H1 (cell line): ENCODE measurements around the gene PHACTR1. TPM values are rescaled to one million over a fixed set of nuclear protein-coding genes. Genes with fewer than 3 reads are reported as not detected.

Source experiments
- CTCF ChIA-PET: fragments of 300-600 bp; sonication (Branson Sonifier 250); formaldehyde crosslinking; loops from one replicate; lab custom pipeline; 2021; ENCODE audit not compliant: partially characterized antibody; lab: Charles Lee
- POLR2A ChIA-PET: fragments of 300-600 bp; sonication (Branson Sonifier 250); formaldehyde crosslinking; loops from one replicate; lab custom pipeline; 2021; ENCODE audit warnings: inconsistent platforms; ENCODE audit not compliant: partially characterized antibody; lab: Charles Lee
- DNase-seq, 2 experiments: peaks; one replicate each; pipeline versions ENCODE4 v3.0.0 to v3.0.0-alpha.2; 2010 to 2022; ENCODE audit warnings: low spot score in 2 of 2, low read depth in 1 of 2, mixed read lengths in 1 of 2
- FAIRE-seq: peaks from 2 replicates; lab custom pipeline; 2011; peaks lifted over from hg19 to GRCh38; lab: Jason Lieb, UNC
- H2AFZ ChIP-seq: 2 replicates; pipeline ENCODE4 v1.8.1; 2012; ENCODE audit warnings: low read length, inconsistent platforms
- H2AK5ac ChIP-seq: 2 replicates; pipeline ENCODE4 v1.6.1; 2013; ENCODE audit warnings: low read depth, low read length
- H2BK120ac ChIP-seq: replicated peaks from 2 replicates; pipeline ENCODE3; 2013; ENCODE audit warnings: low read depth, low read length, inconsistent platforms
- H2BK12ac ChIP-seq: 2 replicates; pipeline ENCODE4 v1.6.1; 2013; ENCODE audit warnings: low read depth, low read length
- H2BK15ac ChIP-seq: 2 replicates; pipeline ENCODE4 v1.6.1; 2013; ENCODE audit warnings: low read length
- H2BK20ac ChIP-seq: 2 replicates; pipeline ENCODE4 v1.6.1; 2013; ENCODE audit warnings: low read length
- H2BK5ac ChIP-seq: 2 replicates; pipeline ENCODE4 v1.6.1; 2013; ENCODE audit warnings: low read depth, low read length
- H3K14ac ChIP-seq: 2 replicates; pipeline ENCODE4 v1.6.1; 2013; ENCODE audit warnings: inconsistent platforms; ENCODE audit not compliant: insufficient read length
- H3K18ac ChIP-seq: 2 replicates; pipeline ENCODE4 v1.6.1; 2013; ENCODE audit warnings: low read length; ENCODE audit errors: extremely low read depth
- H3K23ac ChIP-seq: 2 replicates; pipeline ENCODE4 v1.6.1; 2013; ENCODE audit warnings: inconsistent platforms; ENCODE audit not compliant: insufficient read length
- H3K23me2 ChIP-seq: 2 replicates; pipeline ENCODE4 v1.6.1; 2013; ENCODE audit warnings: low read depth, low read length
- H3K27ac ChIP-seq: 2 replicates; pipeline ENCODE4 v1.6.1; 2011; ENCODE audit warnings: low read depth, low read length, inconsistent platforms
- H3K27me3 ChIP-seq, 4 experiments: replicated peaks in 1 of 4; 1 replicate in 1 of 4; 2 replicates in 3 of 4; pipeline versions ENCODE4 v1.6.1 to v1.8.1; 2011 to 2013; ENCODE audit warnings: low read length in 3 of 4, mild to moderate bottlenecking in 3 of 4, inconsistent platforms in 2 of 4, mixed read lengths in 2 of 4, moderate library complexity in 1 of 4; ENCODE audit not compliant: control insufficient read depth in 3 of 4, insufficient read depth in 3 of 4; ENCODE audit errors: extremely low read depth in 1 of 4
- H3K36me3 ChIP-seq, 4 experiments: 2 replicates each; pipeline versions ENCODE4 v1.6.1 to v1.8.1; 2011 to 2013; ENCODE audit warnings: mild to moderate bottlenecking in 4 of 4, low read length in 3 of 4, moderate library complexity in 2 of 4, control low read depth in 1 of 4, inconsistent platforms in 1 of 4; ENCODE audit not compliant: insufficient read depth in 4 of 4, control insufficient read depth in 2 of 4
- H3K4ac ChIP-seq: replicated peaks from 2 replicates; pipeline ENCODE3; 2013; ENCODE audit warnings: low read length, low read depth, mixed read lengths, inconsistent platforms; ENCODE audit not compliant: insufficient read length
- H3K4me1 ChIP-seq, 4 experiments: replicated peaks in 1 of 4; 1 replicate in 1 of 4; 2 replicates in 3 of 4; pipeline versions ENCODE4 v1.6.1 to v1.8.1; 2011 to 2013; ENCODE audit warnings: low read length in 3 of 4, inconsistent platforms in 2 of 4, mixed read lengths in 1 of 4; ENCODE audit not compliant: insufficient read depth in 4 of 4, control insufficient read depth in 3 of 4
- H3K4me2 ChIP-seq, 2 experiments: 2 replicates each; pipeline versions ENCODE4 v1.6.1 to v1.8.1; 2011 to 2013; ENCODE audit warnings: low read depth in 2 of 2, low read length in 2 of 2, control low read depth in 1 of 2, inconsistent platforms in 1 of 2, mild to moderate bottlenecking in 1 of 2; ENCODE audit not compliant: insufficient read depth in 1 of 2
- H3K4me3 ChIP-seq, 4 experiments: fragments of 200-600, 300-600 bp in 1 of 4; sonication (generic), shearing (Covaris generic), sonication (Bioruptor Twin) in 1 of 4; 2 replicates each; pipeline versions ENCODE4 v1.5.1 to v1.8.1; 2011 to 2016; ENCODE audit warnings: low read length in 4 of 4, low read depth in 3 of 4, control low read depth in 2 of 4, inconsistent platforms in 2 of 4, mild to moderate bottlenecking in 2 of 4, mixed read lengths in 1 of 4, moderate library complexity in 1 of 4; ENCODE audit not compliant: insufficient read depth in 2 of 4; ENCODE audit errors: extremely low read depth in 1 of 4
- H3K56ac ChIP-seq: replicated peaks from 2 replicates; pipeline ENCODE3; 2013; ENCODE audit warnings: low read depth, mild to moderate bottlenecking, mixed read lengths, low read length, inconsistent platforms; ENCODE audit not compliant: insufficient read length
- H3K79me1 ChIP-seq: 2 replicates; pipeline ENCODE4 v1.6.1; 2013; ENCODE audit warnings: low read depth, low read length, control low read depth
- H3K79me2 ChIP-seq, 2 experiments: 2 replicates each; pipeline versions ENCODE4 v1.6.1 to v1.8.1; 2012 to 2013; ENCODE audit warnings: low read length in 2 of 2, mild to moderate bottlenecking in 2 of 2, inconsistent platforms in 1 of 2; ENCODE audit not compliant: insufficient read depth in 2 of 2, control insufficient read depth in 1 of 2
- H3K9ac ChIP-seq, 4 experiments: replicated peaks in 1 of 4; 1 replicate in 1 of 4; 2 replicates in 3 of 4; pipeline versions ENCODE4 v1.6.1 to v1.8.1; 2011 to 2013; ENCODE audit warnings: low read depth in 3 of 4, low read length in 3 of 4, control low read depth in 2 of 4, mild to moderate bottlenecking in 2 of 4, moderate library complexity in 2 of 4, inconsistent platforms in 1 of 4; ENCODE audit errors: extremely low read depth in 1 of 4
- H3K9me3 ChIP-seq, 2 experiments: 2 replicates each; pipeline versions ENCODE4 v1.6.1 to v1.8.1; 2012 to 2013; ENCODE audit warnings: mild to moderate bottlenecking in 2 of 2, moderate library complexity in 2 of 2, control low read depth in 1 of 2, inconsistent platforms in 1 of 2, low read depth in 1 of 2, low read length in 1 of 2, mixed read lengths in 1 of 2; ENCODE audit not compliant: insufficient read depth in 2 of 2
- H4K20me1 ChIP-seq, 2 experiments: replicated peaks in 1 of 2; 2 replicates each; pipeline versions ENCODE3 to v1.8.1; 2011 to 2013; ENCODE audit warnings: inconsistent platforms in 2 of 2, low read length in 2 of 2, mild to moderate bottlenecking in 1 of 2; ENCODE audit not compliant: insufficient read depth in 2 of 2, control insufficient read depth in 1 of 2
- H4K5ac ChIP-seq: 2 replicates; pipeline ENCODE4 v1.6.1; 2013; ENCODE audit warnings: low read length, low read depth, mixed read lengths, inconsistent platforms; ENCODE audit not compliant: insufficient read length
- H4K8ac ChIP-seq: 2 replicates; pipeline ENCODE4 v1.8.0; 2013; ENCODE audit warnings: mild to moderate bottlenecking, moderate library complexity, low read length, inconsistent platforms; ENCODE audit not compliant: insufficient read depth; ENCODE audit errors: extremely low read depth
- H4K91ac ChIP-seq: replicated peaks from 2 replicates; pipeline ENCODE3; 2013; ENCODE audit warnings: low read length, mixed read lengths, inconsistent platforms; ENCODE audit not compliant: insufficient read length
- CBX8 ChIP-seq: fragments of 300-800, 300-1000 bp; sonication (generic); IDR thresholded peaks from 2 replicates; pipeline ENCODE4 v1.7.1; 2016; ENCODE audit warnings: low read depth, low read length, borderline replicate concordance
- CHD2 ChIP-seq: IDR thresholded peaks from 2 replicates; pipeline ENCODE4 v1.6.1; 2012; ENCODE audit warnings: low read length, improper control_type of control experiment
- EGR1 ChIP-seq: IDR thresholded peaks from 2 replicates; pipeline ENCODE4 v1.6.1; 2011; ENCODE audit warnings: low read depth, low read length, borderline replicate concordance
- EZH2 ChIP-seq: fragments of 200-600 bp; sonication (generic); IDR thresholded peaks from 2 replicates; pipeline ENCODE4 v1.7.1; 2012; ENCODE audit warnings: low read depth, mild to moderate bottlenecking, moderate library complexity, low read length, inconsistent platforms; ENCODE audit not compliant: severe bottlenecking
- HDAC6 ChIP-seq: IDR thresholded peaks from one replicate; pipeline ENCODE4 v1.7.1; 2012; ENCODE audit warnings: low read depth, mild to moderate bottlenecking, inconsistent platforms, low read length, moderate library complexity
- JUN ChIP-seq: IDR thresholded peaks from 2 replicates; pipeline ENCODE4 v1.6.1; 2011; ENCODE audit warnings: low read depth, mild to moderate bottlenecking, improper control_type of control experiment, low read length
- NANOG ChIP-seq: IDR thresholded peaks from 2 replicates; pipeline ENCODE4 v1.6.1; 2011; ENCODE audit warnings: low read length, low read depth, mild to moderate bottlenecking, inconsistent platforms; ENCODE audit not compliant: insufficient read depth, poor library complexity, severe bottlenecking
- POU5F1 ChIP-seq: IDR thresholded peaks from 2 replicates; pipeline ENCODE4 v1.6.1; 2011; ENCODE audit warnings: low read depth, mild to moderate bottlenecking, low read length, moderate library complexity
- SAP30 ChIP-seq: fragments of 300-600 bp; sonication (generic); IDR thresholded peaks from 2 replicates; pipeline ENCODE4 v1.7.1; 2012; ENCODE audit warnings: low read length, moderate library complexity, mild to moderate bottlenecking, inconsistent platforms; ENCODE audit not compliant: insufficient read depth, insufficient replicate concordance
- SIRT6 ChIP-seq: IDR thresholded peaks from one replicate; pipeline ENCODE4 v1.7.1; 2012; ENCODE audit warnings: low read length, inconsistent platforms
- SRF ChIP-seq: IDR thresholded peaks from 2 replicates; pipeline ENCODE4 v1.6.1; 2011; ENCODE audit warnings: mild to moderate bottlenecking, low read depth, low read length, moderate library complexity
- TCF12 ChIP-seq: IDR thresholded peaks from 2 replicates; pipeline ENCODE4 v1.6.1; 2011; ENCODE audit warnings: low read depth, mild to moderate bottlenecking, low read length
- WGBS, 2 experiments: shearing (Covaris generic) in 1 of 2; methylation state at CpG; one replicate each; pipeline versions ENCODE4 v1.1.6 to v1.1.7; 2013 to 2015; ENCODE audit warnings: low lambda C conversion rate in 2 of 2, mixed read lengths in 2 of 2, inconsistent platforms in 1 of 2, low coverage in 1 of 2, missing lambda C conversion rate in 1 of 2; ENCODE audit not compliant: insufficient replicate concordance in 2 of 2, insufficient coverage in 1 of 2, insufficient read length in 1 of 2; ENCODE audit errors: extremely low coverage in 1 of 2, missing lambda C conversion rate in 1 of 2; 5-methylcytosine and 5-hydroxymethylcytosine counted together
- polyA plus RNA-seq, 7 experiments: library from polyadenylated mRNA; depleted of rRNA in 3 of 7; stranded (reverse) in 5 of 7; unstranded in 2 of 7; fragments of >200 nt in 5 of 7; fragments of 200-250 nt in 2 of 7; gene quantifications; 1 replicate in 5 of 7; 2 replicates in 1 of 7; 4 replicates in 1 of 7; pipeline versions ENCODE4 v1.2.1 to v1.2.3, GENCODE V29; 2011 to 2013; ENCODE audit warnings: missing spikeins in 2 of 7, mixed read lengths in 2 of 7
- total RNA-seq: library from RNA; stranded (reverse); fragmentation: NEBNext Ultra II Directional; extraction: Animal tissue kit (Norgen Biotek cat#: 25700); gene quantifications from 2 replicates; pipeline ENCODE4 v1.2.1, GENCODE V29; 2021
- TF ChIP-seq, protein P1 (sequence below): IDR thresholded peaks from 2 replicates; pipeline ENCODE4 v1.6.1; 2011; ENCODE audit warnings: low read depth, mild to moderate bottlenecking, low read length; ENCODE audit not compliant: insufficient read depth

Gene PHACTR1
- total and polyA plus RNA-seq, 2 of the 8 experiments (the other 6 are each of a cell fraction or from before 2014, with no cell fraction given) = 3.9 to 17.1 TPM

DNA sequence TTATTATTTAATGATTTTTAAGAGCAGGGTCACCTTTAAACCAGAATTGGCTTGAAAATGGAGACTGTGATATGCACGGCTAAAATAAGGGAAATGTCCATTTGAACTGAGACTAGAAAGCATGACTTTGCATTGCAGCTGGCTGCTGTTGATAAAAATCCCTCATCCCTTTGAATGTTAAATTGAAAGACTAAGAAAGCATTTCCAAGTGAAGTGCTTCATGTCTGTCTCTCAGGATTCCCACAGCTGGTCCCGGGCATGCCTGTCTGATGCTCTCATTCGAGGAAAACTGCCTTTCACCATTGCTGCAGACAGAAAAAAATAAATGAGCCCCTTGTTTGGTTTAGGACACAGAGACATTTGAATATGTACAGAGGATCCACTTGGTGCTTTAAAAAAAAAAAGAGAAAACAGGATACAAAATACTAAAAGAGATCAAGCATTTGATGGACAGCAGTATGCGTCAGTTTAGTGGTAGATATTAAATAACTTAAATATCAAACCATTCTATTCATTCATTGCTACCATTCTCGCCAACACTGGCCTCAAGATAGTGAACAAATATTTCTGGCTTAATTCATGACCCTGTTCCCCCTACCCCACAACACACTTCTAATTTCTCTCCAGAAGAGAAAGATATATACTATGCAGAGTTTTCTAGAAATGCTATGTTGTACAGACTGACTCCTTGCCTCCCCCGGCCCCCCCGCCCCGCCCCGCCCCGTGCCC lies 556.8 kb downstream of the PHACTR1 start:
- DNase-seq (no peak), FAIRE-seq (no peak)
- Histone ChIP-seq H3K4me1 (peaks cover 0 to 6% (median under 1%) of the 10 kb centered on the region in 4 experiments; a peak in 1 of 7 replicates), H2BK120ac (no peak overlapping the region), H3K18ac (no peak overlapping the region), H4K91ac (no peak overlapping the region), H4K8ac (no peak overlapping the region), H3K36me3 (no peaks in the 10 kb centered on the region; a peak in 1 of 8 replicates), H3K79me1 (no peaks in the 10 kb centered on the region), H2BK20ac (no peak overlapping the region), H3K4ac (no peak overlapping the region), H2AK5ac (no peak overlapping the region), H2BK5ac (no peak overlapping the region), H3K23me2 (no peaks in the 10 kb centered on the region), H4K20me1 (peaks cover 0 to 2% of the 10 kb centered on the region in 2 experiments), H3K27me3 (no peaks in the 10 kb centered on the region), H4K5ac (no peak overlapping the region), H2BK15ac (no peak overlapping the region), H3K9me3 (no peaks in the 10 kb centered on the region), H3K56ac (no peak overlapping the region), H3K27ac (no peak overlapping the region), H3K79me2 (no peaks in the 10 kb centered on the region), H3K4me3 (no peak overlapping the region), H2AFZ (no peak overlapping the region), H3K14ac (no peak overlapping the region), H3K23ac (no peak overlapping the region), H2BK12ac (no peak overlapping the region), H3K9ac (no peak overlapping the region), H3K4me2 (no peak overlapping the region)
- TF ChIP-seq HDAC6 (no peak), EZH2 (no peak), SIRT6 (no peak), SAP30 (no peak), NANOG (no peak), SRF (no peak), TCF12 (no peak), CHD2 (no peak), JUN (no peak), CBX8 (no peak), EGR1 (no peak), POU5F1 (no peak)
- TF ChIP-seq, protein P1, sequence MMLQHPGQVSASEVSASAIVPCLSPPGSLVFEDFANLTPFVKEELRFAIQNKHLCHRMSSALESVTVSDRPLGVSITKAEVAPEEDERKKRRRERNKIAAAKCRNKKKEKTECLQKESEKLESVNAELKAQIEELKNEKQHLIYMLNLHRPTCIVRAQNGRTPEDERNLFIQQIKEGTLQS = no peak
- ChIA-PET POLR2A (interaction anchor here (0.7 to 1.4 kb wide), 2 partner anchors 8 to 29 kb away, joined by 3 to 4 read pairs; no protein-coding TSS in a partner anchor), CTCF (no interaction called here)
- WGBS, 2 experiments = 85% methylated on average over 10 of the region's 10 CpGs; no CpG with 5 or more reads in 1 of the 2 experiments
